ENCODE results near the gene PRDM4. TPM values are rescaled to one million over a fixed set of nuclear protein-coding genes. Genes with fewer than 3 reads are reported as not detected.

PRDM4 gene
- total and polyA plus RNA-seq, 2 of the 4 experiments (the other 2 are of a cell fraction), result 20.1 to 26.7 TPM

GRCh38 chr12:107735763-107736162 is 25.2 kb downstream of the PRDM4 start:
- DNase-seq, result no peak
- no peak overlapping the region for H2AK9ac ChIP-seq (replicated peaks; ENCODE audit: low read depth, low read length, poor library complexity)
- H3K36me3 ChIP-seq (ENCODE audit: control insufficient read depth, insufficient read depth, low read length), result peaks cover 47% of the 10 kb centered on the region
- H3K27ac ChIP-seq (ENCODE audit: insufficient read depth, low read length), result no peak overlapping the region
- H2AK5ac ChIP-seq (ENCODE audit: low read depth, low read length), result no peak overlapping the region
- H3K14ac ChIP-seq (replicated peaks; ENCODE audit: low read depth, low read length), result no peak overlapping the region
- in situ Hi-C loops (cut with MboI; ENCODE audit: low sequenced_read_pairs), result no loop called here
- H2AFZ ChIP-seq (replicated peaks; ENCODE audit: low read length, poor library complexity), result no peak overlapping the region
- no peak overlapping the region for H3K56ac ChIP-seq (ENCODE audit: extremely low read depth, insufficient read depth, low read length)
- no peaks in the 10 kb centered on the region for H3K9me3 ChIP-seq (ENCODE audit: control insufficient read depth, insufficient read depth, low read length)
- no peak overlapping the region for H2BK120ac ChIP-seq (ENCODE audit: low read depth, low read length)
- intact Hi-C loops (cut with micrococcal nuclease), result no loop called here
- no peak overlapping the region for H4K8ac ChIP-seq (ENCODE audit: low read depth in 2 of 2, low read length in 2 of 2)
- H4K20me1 ChIP-seq (ENCODE audit: insufficient read depth, low read length), result 0 out of 2 replicates have a peak, but pooled peaks cover 4% of the 10 kb centered on the region
- no peak overlapping the region for H3K4ac ChIP-seq (ENCODE audit: low read depth, low read length)
- WGBS, 2 experiments (ENCODE audit: extremely low coverage in 2 of 2, insufficient read length in 1 of 2), result no CpG with 5 or more reads among the region's 2 CpGs
- H3K9ac ChIP-seq (ENCODE audit: low read depth, low read length), result no peak overlapping the region
- no peak overlapping the region for H2BK20ac ChIP-seq (ENCODE audit: low read depth, low read length)
- ChIA-PET CTCF (interaction anchor here (0.6 kb wide), 1 partner anchor 759 kb away, joined by 3 read pairs; no protein-coding TSS in a partner anchor), POLR2A (ENCODE audit: unreplicated experiment) (no interaction called here)
- peaks cover 3 to 9% of the 10 kb centered on the region in 2 experiments; a peak in 2 of 4 replicates for H3K79me1 ChIP-seq (ENCODE audit: low read depth in 1 of 2, low read length in 2 of 2)
- ATAC-seq (ENCODE audit: low read depth), result no peak
- H4K91ac ChIP-seq (ENCODE audit: insufficient read depth, low read depth, low read length), result no peak overlapping the region
- H3K4me3 ChIP-seq (ENCODE audit: insufficient read depth, low read depth, low read length), result no peak overlapping the region
- H3K27me3 ChIP-seq (ENCODE audit: control insufficient read depth, insufficient read depth, low read length), result no peaks in the 10 kb centered on the region
- H2BK5ac ChIP-seq (ENCODE audit: low read depth, low read length, poor library complexity, severe bottlenecking), result no peak overlapping the region
- no peak for TF ChIP-seq RCOR1 (IDR thresholded peaks at IDR 0.05; ENCODE audit: insufficient replicate concordance, low read length)
- H3K23ac ChIP-seq (ENCODE audit: low read depth, low read length), result no peak overlapping the region
- dilution Hi-C loops (cut with HindIII; ENCODE audit: low sequenced_read_pairs, unreplicated experiment), result no loop called here
- H2BK15ac ChIP-seq (ENCODE audit: low read depth, low read length), result no peak overlapping the region
- BruUV-seq (replicated peaks), result no TSS peak
- H4K5ac ChIP-seq (ENCODE audit: low read depth, low read length), result no peak overlapping the region
- no peaks in the 10 kb centered on the region for H3K4me1 ChIP-seq (ENCODE audit: control insufficient read depth, insufficient read depth, low read length)
- no peak overlapping the region for H3K4me2 ChIP-seq (ENCODE audit: low read depth, low read length)
- peaks cover 2% of the 10 kb centered on the region; the same call in 1 of the 2 replicates for H3K9me1 ChIP-seq (ENCODE audit: insufficient read depth, low read length)
- no peak overlapping the region for H3K18ac ChIP-seq (ENCODE audit: low read depth, low read length)
